HG02870 (cell line): ENCODE results near the gene WRNIP1.
"Not testable (repeated sequence)": the region's sequence is repeated elsewhere in the genome, so short reads cannot be mapped to it uniquely, and the experiment has no call there.

Source experiments
- ATAC-seq: cut with Tn5 transposase; IDR thresholded peaks from one replicate; pipeline ENCODE4 v1.9.1; 2021; ENCODE audit warnings: mild to moderate bottlenecking, moderate library complexity; ENCODE audit not compliant: unreplicated experiment

Gene WRNIP1

DNA sequence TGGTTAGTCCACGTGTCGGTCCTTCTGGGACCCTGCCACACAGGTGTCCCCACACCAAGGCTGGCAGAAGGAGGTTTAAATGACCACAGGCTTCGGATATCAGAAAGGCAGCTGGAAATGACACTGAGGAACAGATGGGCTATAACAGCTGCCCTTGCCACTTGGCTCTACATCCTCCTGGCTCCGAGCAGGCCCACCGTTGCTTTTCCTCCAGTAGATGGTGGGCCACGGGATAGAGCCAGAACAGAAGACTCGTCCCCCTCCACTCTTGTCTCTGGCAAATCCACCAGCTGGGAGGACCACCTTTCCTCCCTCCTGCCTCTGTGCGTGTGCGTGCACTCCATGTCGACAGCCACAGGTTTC lies 17.6 kb downstream of the WRNIP1 start:
- no peak for ATAC-seq

DNA sequence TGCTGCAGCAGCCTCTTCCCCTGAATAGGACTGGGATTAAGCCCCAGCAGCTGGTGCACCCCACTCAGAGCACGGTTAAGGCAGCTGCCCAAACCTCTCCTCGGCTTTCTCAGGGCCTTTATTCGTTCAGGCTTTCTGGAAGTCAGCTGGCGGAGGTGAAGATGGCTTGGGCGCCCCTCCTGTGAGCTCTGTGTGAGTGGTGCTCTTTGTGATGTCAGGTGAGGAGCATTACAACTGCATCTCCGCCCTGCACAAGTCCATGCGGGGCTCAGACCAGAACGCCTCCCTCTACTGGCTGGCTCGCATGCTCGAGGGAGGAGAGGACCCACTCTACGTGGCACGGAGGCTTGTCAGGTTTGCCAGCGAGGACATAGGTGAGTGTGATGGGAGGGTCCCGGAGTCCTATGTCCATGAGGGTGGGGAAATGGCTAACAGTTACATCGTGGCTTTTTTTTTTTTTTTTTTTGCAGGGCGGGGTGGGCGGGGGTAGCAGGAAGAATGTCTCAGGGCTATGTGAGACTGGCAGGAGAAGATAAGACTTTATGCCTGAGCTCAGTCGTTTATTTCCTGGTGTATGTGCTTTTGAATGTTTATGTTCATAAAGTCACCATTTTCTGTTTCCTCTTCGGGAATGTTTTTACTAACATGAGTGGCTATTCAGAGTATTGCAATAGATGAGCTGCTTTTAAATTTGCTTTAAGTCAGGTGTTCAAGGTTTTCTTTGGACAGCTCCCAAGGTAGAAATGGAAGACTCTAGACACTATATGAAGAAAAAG lies 18.2 kb downstream of the WRNIP1 start:
- no peak for ATAC-seq

DNA sequence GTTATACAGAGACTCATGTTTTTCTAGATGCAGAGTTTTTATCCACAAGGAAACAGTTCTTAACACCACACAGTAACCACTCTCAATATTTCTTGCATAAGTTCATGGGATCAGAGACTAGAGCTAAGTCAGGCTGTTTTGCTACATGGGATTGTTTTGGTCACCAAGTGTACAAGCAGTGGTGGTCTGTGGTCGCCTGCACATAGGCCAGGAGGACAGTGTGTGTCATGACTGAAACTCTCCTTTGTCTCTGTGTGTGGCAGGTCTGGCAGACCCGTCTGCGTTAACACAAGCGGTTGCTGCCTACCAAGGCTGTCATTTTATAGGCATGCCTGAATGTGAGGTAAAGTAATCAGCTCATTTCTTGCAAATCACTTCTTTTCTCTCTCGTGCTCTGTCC lies 18.9 kb downstream of the WRNIP1 start:
- no peak for ATAC-seq

DNA sequence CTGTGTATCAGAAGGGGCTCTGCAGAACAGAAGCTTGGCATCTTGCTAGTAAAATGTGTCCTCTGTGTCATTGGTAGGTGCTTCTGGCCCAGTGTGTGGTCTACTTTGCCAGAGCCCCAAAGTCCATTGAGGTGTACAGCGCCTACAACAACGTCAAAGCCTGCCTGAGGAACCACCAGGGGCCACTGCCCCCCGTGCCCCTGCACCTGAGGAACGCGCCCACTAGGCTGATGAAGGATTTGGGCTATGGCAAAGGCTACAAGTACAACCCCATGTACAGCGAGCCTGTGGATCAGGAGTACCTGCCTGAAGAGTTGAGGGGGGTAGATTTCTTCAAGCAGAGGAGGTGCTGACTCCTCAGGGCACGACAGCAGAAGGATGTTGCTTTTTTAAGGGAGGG lies 19.7 kb downstream of the WRNIP1 start:
- ATAC-seq = no peak

DNA sequence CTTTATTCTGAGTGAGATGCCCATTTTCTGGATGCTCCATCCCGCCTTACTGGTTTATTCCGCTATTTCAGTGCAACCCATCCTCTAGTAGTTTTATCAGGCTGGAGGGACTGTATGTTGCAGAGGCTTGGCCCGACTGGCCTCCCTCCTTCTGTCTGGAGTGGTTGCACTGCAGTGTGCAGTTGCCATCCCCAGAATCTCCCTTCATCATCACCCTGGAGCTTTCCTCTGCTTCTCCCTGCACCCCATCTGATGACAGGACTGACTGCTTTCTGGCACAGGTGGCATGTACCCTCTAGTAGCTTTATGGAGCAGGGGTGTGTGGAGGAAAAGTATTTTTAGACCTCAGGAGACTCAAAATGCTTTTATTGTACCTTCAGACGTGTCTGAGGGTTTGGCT lies 21.1 kb downstream of the WRNIP1 start:
- no peak for ATAC-seq

DNA sequence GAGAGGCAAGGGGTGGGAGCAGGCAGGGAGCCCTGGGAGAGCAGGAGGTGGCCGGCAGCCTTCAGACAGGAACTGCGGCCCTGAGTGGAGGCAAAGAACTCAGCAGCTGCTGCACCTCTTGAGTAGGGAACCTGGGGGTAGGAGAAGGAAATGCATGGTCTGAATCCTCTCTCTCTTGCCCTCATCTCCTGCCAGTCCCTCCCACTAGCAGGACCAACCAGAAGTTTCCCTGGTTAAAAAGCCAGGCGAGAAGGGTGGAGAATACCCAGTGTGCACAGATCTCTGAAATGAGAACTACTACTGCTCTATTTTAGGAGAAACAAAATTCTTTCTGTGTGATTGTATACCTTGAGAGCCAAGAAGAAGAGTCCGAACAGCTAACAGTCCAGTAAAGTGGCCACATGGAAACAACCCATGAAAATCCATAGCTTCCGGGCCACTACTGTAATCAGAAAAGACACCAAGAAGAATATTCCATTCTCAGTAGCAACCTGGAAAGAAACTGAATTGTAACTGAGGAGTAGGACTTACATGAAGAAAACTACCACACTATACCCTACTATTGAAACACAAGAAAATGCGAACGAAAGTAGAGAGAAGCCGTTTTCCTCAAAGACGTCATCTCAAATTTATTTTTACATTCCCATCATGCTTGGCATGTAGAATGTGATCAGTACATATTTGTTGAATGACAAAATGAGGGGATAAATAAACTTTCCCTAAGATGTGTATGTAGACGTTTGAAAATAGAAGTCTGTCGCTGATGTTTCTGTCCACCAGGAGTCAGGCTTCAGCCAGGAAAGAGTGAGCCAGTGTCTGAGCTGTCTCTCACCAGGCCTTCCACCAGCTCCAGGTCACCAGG lies 25.6 kb downstream of the WRNIP1 start:
- no peak for ATAC-seq

DNA sequence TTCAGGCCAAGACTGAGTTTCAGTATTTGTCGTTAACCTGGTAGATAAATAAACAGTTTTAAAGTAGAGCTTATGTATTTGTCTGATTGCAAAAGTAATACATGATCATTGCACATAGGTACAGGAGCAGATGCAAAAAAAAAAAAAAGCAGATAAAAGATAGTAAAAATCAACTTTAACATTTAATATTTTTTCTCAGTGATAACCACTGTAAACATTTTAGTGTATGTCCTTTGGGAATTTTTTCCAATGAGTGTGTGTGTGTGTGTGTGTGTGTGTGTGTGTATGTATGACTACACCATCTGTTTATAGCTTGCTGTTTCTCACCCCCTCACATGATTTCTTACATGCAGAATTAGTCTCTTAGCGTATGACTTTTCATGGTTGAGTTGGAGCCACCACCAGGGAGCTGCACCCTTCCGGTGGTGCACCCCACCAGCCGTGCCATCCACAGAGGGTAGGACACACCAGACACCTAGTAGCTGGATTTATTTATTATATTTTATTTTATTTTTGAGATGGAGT lies 26.3 kb downstream of the WRNIP1 start:
- ATAC-seq = no peak

DNA sequence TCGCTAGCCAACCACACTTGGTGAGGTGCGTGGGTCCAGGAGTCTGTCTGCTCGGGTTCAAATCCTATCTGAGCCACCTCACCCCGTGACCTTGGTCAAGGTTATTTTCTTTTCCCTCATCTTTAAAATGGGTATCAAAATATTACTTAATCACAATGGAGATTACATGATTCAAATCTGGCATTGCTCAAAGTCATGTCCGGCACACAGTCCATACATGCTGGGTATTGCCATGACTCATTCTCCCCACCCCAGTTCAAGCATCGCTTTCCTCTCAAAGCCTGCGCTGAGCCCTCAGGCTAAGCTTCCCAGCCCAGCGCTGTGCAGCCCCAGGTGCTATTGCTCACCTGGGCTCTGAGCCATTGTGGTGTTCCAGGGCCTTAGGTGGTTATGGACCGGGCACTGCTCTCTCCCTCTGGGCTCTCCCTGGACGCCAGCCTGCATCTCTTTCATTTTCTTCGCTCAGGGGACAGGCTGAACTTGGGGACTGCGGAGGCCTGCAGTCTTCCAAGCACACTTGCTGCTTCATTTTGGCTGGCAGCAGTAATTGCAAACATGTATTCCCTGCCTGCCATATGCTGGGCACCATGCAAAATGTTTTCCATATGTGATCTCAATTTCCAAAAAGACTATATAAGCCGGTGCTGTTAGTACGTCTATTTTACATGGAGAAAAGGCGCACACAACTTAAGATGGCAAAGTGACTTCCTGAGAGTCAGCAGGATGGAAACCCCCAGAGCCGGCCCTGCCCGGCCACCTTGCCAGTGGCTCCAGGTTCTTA lies 27.3 kb downstream of the WRNIP1 start:
- no peak for ATAC-seq

DNA sequence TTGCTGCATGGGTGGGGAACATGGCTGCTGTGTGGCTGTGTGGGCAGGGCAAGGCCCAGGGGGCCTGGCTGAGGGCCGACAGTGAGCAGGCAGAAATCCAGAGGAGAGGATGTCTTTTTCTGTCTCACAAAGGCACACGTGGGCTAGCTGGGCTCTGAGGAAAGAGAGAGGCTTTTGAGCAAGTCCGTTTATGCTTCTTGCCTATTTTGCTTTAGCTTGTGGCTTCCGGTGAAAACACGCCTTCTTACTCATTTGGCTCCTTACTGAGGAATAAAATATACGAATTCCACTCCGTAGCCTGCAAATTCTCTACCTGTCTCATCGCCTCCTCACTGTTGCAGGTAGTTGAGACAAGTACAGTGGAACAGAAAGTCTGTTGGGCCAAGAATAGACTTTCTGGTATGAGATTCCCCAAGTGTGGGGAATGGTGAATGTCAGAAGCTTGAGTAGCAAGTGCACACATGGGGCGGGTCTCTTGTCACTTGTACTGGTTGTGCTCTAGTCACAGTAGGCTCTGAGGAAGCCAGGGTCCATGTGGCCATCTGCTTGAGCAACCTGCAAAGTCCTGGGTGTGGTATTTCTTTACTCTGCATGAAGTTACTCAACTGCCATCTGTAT lies 28.4 kb downstream of the WRNIP1 start:
- no peak for ATAC-seq

DNA sequence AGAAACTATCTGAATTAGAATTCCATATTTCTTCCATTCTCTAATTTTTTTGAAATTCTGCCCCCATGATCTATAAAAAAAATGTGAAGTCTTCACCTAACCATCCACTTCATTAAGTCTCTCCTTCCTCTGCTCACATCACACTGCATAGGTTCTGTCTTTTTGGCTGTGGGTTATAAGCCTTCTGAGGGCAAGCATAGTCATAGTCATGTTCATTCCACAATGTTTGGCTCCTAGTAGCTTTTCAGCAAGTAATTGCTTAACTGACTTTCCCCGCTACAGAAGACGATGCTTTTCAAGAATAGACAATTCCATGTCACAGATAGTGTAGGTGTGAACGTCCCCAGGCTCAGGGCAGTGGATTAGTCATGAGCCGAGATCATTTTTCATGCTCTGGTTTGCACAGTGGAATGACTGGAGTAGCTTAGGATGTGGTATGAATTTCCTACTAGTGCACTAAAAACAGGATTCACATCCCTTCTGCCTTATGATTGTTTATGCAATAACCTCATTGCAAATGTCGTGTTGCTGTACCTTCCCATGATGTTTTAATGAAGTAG lies 29.1 kb downstream of the WRNIP1 start:
- no peak for ATAC-seq

DNA sequence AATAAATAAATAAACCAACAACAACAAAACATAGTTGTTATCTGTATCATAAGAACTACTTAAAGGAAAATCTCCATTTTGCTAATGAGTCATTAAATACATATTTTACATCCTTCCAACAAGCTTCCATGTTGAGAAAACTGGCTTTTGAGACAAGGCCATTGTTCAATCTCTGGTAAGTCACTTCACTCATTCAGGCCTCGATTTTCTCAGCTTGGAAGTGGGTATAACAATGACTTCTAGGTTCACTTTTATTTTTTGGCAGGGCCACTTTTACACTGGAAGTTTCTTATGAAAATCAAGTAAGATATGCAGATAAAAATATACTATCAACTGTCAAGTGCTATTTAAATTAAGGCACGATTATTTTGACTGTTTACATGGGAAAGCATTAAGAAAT lies 30.0 kb downstream of the WRNIP1 start:
- ATAC-seq = no peak

DNA sequence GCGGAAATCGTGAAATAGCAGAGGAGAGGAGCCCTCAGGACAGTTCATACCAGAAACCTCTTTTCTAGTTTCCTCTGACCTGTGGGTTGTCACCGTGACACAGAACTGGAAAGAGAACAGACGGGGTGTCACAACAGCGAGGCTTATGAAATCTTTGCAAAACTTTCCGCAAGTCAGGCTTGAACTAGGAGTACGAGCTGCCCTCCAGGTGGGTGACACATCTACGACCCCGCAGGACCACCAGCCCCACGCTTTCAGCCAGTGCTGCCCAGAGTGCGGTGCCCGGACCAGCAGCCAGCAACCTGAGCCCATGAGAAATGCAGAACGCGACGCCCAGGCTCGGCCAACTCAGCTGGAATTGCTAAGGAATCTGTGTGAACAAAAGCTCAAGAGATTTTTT lies 30.8 kb downstream of the WRNIP1 start:
- no peak for ATAC-seq

DNA sequence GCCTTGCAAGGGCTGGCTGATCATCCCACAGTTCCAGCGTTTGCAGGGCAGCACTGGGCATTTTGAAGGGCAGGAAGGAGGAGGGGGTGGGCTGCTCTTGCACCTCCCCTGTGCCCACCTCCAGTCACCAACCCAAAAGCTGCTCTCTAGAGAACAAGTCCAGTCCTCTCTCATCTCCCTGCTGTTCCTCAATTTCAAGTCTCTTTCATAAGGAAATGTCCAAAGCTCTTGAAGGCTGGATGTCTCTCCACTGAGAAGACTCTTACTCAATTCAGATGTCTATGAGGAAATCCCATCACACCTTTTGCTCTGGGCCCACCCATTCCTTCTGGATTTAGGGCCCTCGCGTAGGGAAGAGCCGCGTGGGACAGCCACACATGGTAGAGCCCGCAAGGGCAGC lies 31.7 kb downstream of the WRNIP1 start:
- ATAC-seq = no peak

DNA sequence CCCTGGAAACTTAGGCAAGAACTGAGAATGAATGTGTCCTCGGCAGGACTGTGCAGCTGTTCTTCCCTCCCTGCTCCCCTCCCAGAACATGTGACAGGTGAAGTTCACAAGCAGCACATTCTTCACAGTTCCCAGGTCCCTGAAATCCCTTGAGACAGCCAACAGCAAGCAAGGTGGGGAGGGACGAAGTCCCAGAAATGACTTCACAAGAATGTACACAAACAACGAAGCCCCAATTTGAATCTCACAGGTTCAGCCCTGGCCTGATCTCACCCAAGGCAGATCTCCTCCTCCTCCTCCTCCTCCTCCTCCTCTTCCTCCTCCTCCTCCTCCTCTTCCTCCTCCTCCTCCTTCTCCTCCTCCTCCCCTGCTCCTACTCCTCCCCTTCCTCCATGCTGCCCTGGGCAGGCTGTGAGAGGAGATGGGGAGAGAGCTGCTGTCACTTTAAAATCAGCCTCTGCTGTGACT lies 32.4 kb downstream of the WRNIP1 start:
- no peak for ATAC-seq

DNA sequence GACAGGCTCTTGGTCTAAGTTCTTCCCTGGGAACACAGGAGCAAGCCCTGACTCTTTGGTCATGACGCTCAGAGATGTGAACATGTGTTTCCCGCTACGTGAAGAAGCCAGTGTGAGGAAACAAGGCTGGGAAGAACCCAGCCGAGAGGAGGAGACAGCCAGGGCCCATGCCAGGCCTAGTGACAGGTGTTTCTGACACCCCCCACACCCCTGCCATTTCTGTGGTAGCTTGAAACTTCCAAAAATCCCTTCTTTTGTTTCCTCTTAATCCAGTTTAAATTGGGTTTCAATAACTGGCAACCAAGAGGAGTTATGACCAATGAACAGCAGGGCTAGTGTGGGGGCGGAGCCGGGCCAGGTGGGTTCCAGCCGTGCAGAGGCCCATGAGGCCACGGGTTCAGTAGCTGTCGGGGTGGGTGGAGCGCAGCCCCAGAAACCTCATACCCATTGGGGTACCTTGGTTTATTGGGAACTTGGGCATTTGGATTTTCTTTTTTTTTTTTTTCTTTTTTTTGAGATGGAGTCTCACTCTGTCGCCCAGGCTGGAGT lies 33.5 kb downstream of the WRNIP1 start:
- ATAC-seq = no peak

DNA sequence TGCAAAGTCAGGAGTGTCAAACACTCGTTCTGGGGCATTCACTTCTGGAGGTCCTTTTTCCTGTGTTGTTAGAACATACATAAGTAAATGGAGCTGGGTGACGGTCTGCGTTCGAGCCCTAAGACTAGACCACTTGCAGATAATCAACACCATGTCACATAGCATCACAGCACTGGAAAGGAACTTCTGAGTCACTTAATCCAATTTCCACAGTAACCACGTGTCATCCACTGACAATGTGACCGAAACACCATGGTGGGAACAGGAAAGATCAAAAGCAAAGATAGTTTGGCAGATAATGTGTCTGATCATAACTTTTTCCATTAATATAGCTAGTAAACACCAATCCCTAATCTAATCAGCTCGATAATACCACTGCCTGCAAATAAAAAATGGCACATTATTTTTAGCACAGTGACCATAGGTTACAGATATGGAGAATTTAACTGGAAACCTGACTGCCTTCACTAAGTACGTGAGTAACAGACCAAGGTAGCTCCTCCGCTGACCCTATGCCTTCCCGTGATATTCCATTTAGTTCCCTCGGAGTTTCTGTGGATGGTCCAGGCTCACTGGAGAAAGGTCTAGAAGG lies 34.8 kb downstream of the WRNIP1 start:
- no peak for ATAC-seq

DNA sequence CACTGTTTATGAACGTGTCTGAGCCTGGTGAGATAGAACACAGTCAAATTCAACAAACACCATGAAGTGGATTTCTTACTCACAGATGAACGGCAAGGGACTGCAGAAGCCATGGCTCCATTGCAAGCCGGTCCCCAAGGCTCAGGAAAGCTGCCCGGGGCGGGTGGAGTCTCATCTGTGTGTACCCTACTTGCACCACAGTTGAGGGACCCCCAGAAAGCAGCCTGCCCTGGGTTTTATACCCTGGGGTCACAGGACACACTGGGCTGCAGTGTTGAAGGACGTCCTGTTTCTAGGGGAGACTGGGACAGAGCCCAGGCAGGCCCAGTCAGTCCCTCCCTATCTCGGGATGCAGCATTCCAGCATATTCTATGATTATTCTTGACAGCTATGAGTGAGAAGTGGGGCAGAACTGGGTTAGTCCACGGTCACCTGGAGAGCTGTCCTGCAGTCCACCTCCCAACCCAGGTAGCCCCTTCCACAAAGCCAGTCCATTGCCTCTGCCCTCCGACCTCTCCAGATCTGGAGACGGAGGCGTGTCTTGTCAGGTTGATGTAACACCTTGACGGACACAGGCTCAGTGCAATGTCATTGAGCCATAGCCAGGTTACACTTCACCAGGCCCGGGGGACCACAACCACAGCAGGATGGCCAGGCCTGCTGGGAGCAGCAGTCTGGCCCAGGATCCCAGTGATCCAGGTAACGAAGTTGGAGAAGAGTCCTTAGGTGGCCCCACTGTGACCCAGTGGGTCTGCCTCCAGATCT lies 35.5 kb downstream of the WRNIP1 start:
- no peak for ATAC-seq

DNA sequence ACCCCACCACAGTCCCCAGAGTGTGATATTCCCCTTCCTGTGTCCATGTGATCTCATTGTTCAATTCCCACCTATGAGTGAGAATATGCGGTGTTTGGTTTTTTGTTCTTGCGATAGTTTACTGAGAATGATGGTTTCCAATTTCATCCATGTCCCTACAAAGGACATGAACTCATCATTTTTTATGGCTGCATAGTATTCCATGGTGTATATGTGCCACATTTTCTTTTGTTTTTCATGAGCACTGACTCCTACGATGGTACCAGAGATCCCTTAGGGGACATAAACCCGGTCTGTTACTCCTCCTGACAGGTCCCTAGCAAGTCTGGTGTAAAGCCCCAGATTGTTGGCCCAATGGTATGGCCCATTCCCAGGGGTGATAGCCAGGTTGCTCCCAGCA lies 36.5 kb downstream of the WRNIP1 start:
- ATAC-seq = not testable (repeated sequence)

DNA sequence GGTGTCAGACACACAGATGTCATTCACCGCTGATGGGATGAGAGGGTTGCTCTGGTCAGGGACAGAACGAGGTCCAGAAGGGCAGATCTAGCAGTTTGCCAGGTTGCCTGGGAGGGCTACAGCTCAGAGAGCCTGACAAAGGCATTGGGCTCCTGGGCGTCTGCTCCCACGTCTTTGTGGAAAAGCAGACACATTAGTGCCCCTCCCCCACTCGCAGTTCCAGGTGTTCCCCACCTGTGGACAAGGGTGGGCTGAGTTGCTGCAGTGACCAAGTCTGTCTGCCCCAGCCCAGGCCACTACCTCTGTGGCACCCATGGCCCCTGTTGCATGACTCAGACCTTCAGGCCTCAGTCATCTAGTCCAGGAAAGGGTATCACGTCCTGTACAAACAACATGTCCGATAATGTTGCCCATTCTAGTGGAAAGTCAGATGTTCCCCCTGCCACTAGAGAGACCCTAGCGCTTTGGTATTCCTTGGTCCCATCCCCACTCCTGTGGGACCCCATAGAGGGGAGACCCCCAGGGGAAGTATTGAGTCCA lies 37.4 kb downstream of the WRNIP1 start:
- no peak for ATAC-seq
